WTC11 (cell line): ENCODE results near the gene AVL9. TPM values are rescaled to one million over a fixed set of nuclear protein-coding genes. Genes with fewer than 3 reads are reported as not detected.

Source experiments
- AFF4 ChIP-seq: sonication (generic); formaldehyde crosslinking; IDR thresholded peaks from 2 replicates; pipeline ENCODE4 v1.8.1; 2023; ENCODE audit warnings: mild to moderate bottlenecking, missing genetic modification reagents, borderline replicate concordance
- EMX1 ChIP-seq: fragments of 250-450 bp; sonication (Bioruptor Pico); IDR thresholded peaks from 2 replicates; pipeline ENCODE4 v1.8.0; 2021; ENCODE audit warnings: mild to moderate bottlenecking
- FOXP1 ChIP-seq: sonication (generic); formaldehyde crosslinking; IDR thresholded peaks from 2 replicates; pipeline ENCODE4 v1.8.0; 2022; ENCODE audit warnings: missing genetic modification reagents, mild to moderate bottlenecking, moderate library complexity, borderline replicate concordance
- GRHL2 ChIP-seq: fragments of 250-450 bp; sonication (Bioruptor Pico); IDR thresholded peaks from 2 replicates; pipeline ENCODE4 v1.8.0; 2022; ENCODE audit warnings: mild to moderate bottlenecking, moderate library complexity; ENCODE audit not compliant: insufficient replicate concordance, severe bottlenecking
- IRF1 ChIP-seq: sonication (generic); formaldehyde crosslinking; IDR thresholded peaks from 2 replicates; pipeline ENCODE4 v1.8.0; 2023; ENCODE audit warnings: missing genetic modification reagents
- JUN ChIP-seq: sonication (generic); formaldehyde crosslinking; IDR thresholded peaks from 2 replicates; pipeline ENCODE4 v1.8.0; 2023; ENCODE audit warnings: mild to moderate bottlenecking, missing genetic modification reagents
- KAT7 ChIP-seq: sonication (generic); formaldehyde crosslinking; IDR thresholded peaks from 2 replicates; pipeline ENCODE4 v1.8.1; 2023; ENCODE audit warnings: missing genetic modification reagents, mild to moderate bottlenecking, borderline replicate concordance
- NFATC4 ChIP-seq: fragments of 250-450 bp; sonication (Bioruptor Pico); IDR thresholded peaks from 2 replicates; pipeline ENCODE4 v1.9.0; 2021; ENCODE audit warnings: mild to moderate bottlenecking
- NR1H2 ChIP-seq: sonication (generic); formaldehyde crosslinking; IDR thresholded peaks from 2 replicates; pipeline ENCODE4 v1.9.0; 2021; ENCODE audit warnings: mild to moderate bottlenecking, moderate library complexity, missing genetic modification reagents
- SP1 ChIP-seq: sonication (generic); formaldehyde crosslinking; conservative IDR thresholded peaks from 2 replicates; pipeline ENCODE4 v1.8.1; 2022; ENCODE audit warnings: missing genetic modification reagents
- TEAD4 ChIP-seq: sonication (generic); formaldehyde crosslinking; IDR thresholded peaks from 2 replicates; pipeline ENCODE4 v1.8.0; 2022; ENCODE audit warnings: mild to moderate bottlenecking, missing genetic modification reagents
- USF1 ChIP-seq: sonication (generic); formaldehyde crosslinking; IDR thresholded peaks from 2 replicates; pipeline ENCODE4 v1.8.0; 2022; ENCODE audit warnings: mild to moderate bottlenecking, missing genetic modification reagents
- ZNF121 ChIP-seq: sonication (generic); formaldehyde crosslinking; IDR thresholded peaks from 2 replicates; pipeline ENCODE4 v1.8.0; 2023; ENCODE audit warnings: missing genetic modification reagents
- ZNF317 ChIP-seq: sonication (generic); formaldehyde crosslinking; IDR thresholded peaks from 2 replicates; pipeline ENCODE4 v1.8.1; 2023; ENCODE audit warnings: low read depth, mild to moderate bottlenecking, moderate library complexity, missing genetic modification reagents, borderline replicate concordance
- ZNF423 ChIP-seq: fragments of 250-450 bp; sonication (Bioruptor Pico); IDR thresholded peaks from 2 replicates; pipeline ENCODE4 v2.1.2; 2022; ENCODE audit warnings: mild to moderate bottlenecking, moderate library complexity
- ZNF425 ChIP-seq: fragments of 250-450 bp; sonication (Bioruptor Pico); conservative IDR thresholded peaks from 2 replicates; pipeline ENCODE4 v1.9.0; 2021; ENCODE audit warnings: mild to moderate bottlenecking
- total RNA-seq: library from RNA; stranded (reverse); gene quantifications from 3 replicates; pipeline ENCODE4 v1.2.3, GENCODE V29; 2021
- TF ChIP-seq, protein P1 (sequence below): sonication (generic); formaldehyde crosslinking; IDR thresholded peaks from 2 replicates; pipeline ENCODE4 v1.8.1; 2023; ENCODE audit warnings: mild to moderate bottlenecking, missing genetic modification reagents
- TF ChIP-seq, protein P2 (sequence below): sonication (generic); formaldehyde crosslinking; IDR thresholded peaks from 2 replicates; pipeline ENCODE4 v1.8.1; 2022; ENCODE audit warnings: mild to moderate bottlenecking, moderate library complexity, missing genetic modification reagents
- TF ChIP-seq, protein P3 (sequence below): sonication (generic); formaldehyde crosslinking; IDR thresholded peaks from 2 replicates; pipeline ENCODE4 v1.8.0; 2022; ENCODE audit warnings: mild to moderate bottlenecking, missing genetic modification reagents
- TF ChIP-seq, protein P4 (sequence below): fragments of 250-450 bp; sonication (Bioruptor Pico); IDR thresholded peaks from 2 replicates; pipeline ENCODE4 v1.9.0; 2021; ENCODE audit warnings: mild to moderate bottlenecking, borderline replicate concordance

Gene AVL9
- total RNA-seq, 1 experiment from 2014 or later = 55.6 TPM

- peak; percentile 84 for TF ChIP-seq IRF1 (CRISPR knock-in tag)
- 0 out of 2 replicates have a peak, but pooled peaks have one; percentile 16 for TF ChIP-seq TEAD4 (CRISPR knock-in tag)
- TF ChIP-seq, protein P1, sequence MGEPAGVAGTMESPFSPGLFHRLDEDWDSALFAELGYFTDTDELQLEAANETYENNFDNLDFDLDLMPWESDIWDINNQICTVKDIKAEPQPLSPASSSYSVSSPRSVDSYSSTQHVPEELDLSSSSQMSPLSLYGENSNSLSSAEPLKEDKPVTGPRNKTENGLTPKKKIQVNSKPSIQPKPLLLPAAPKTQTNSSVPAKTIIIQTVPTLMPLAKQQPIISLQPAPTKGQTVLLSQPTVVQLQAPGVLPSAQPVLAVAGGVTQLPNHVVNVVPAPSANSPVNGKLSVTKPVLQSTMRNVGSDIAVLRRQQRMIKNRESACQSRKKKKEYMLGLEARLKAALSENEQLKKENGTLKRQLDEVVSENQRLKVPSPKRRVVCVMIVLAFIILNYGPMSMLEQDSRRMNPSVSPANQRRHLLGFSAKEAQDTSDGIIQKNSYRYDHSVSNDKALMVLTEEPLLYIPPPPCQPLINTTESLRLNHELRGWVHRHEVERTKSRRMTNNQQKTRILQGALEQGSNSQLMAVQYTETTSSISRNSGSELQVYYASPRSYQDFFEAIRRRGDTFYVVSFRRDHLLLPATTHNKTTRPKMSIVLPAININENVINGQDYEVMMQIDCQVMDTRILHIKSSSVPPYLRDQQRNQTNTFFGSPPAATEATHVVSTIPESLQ (CRISPR knock-in tag) = peak; percentile 36; the same call in 1 of the 2 replicates
- TF ChIP-seq, protein P2, sequence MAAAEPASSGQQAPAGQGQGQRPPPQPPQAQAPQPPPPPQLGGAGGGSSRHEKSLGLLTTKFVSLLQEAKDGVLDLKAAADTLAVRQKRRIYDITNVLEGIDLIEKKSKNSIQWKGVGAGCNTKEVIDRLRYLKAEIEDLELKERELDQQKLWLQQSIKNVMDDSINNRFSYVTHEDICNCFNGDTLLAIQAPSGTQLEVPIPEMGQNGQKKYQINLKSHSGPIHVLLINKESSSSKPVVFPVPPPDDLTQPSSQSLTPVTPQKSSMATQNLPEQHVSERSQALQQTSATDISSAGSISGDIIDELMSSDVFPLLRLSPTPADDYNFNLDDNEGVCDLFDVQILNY (CRISPR knock-in tag) = peak; percentile 75
- peak; percentile 90 for TF ChIP-seq USF1
- peak; percentile 40; the same call in 1 of the 2 replicates for TF ChIP-seq ZNF121 (CRISPR knock-in tag)
- 0 out of 2 replicates have a peak, but pooled peaks have one; percentile 47 for TF ChIP-seq ZNF317
- no peak for TF ChIP-seq EMX1
- TF ChIP-seq NR1H2 (CRISPR knock-in tag) = no peak
- TF ChIP-seq, protein P3, sequence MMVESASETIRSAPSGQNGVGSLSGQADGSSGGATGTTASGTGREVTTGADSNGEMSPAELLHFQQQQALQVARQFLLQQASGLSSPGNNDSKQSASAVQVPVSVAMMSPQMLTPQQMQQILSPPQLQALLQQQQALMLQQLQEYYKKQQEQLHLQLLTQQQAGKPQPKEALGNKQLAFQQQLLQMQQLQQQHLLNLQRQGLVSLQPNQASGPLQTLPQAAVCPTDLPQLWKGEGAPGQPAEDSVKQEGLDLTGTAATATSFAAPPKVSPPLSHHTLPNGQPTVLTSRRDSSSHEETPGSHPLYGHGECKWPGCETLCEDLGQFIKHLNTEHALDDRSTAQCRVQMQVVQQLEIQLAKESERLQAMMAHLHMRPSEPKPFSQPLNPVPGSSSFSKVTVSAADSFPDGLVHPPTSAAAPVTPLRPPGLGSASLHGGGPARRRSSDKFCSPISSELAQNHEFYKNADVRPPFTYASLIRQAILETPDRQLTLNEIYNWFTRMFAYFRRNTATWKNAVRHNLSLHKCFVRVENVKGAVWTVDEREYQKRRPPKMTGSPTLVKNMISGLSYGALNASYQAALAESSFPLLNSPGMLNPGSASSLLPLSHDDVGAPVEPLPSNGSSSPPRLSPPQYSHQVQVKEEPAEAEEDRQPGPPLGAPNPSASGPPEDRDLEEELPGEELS (CRISPR knock-in tag) = peak; percentile 89; the same call in 1 of the 2 replicates
- TF ChIP-seq, protein P4, sequence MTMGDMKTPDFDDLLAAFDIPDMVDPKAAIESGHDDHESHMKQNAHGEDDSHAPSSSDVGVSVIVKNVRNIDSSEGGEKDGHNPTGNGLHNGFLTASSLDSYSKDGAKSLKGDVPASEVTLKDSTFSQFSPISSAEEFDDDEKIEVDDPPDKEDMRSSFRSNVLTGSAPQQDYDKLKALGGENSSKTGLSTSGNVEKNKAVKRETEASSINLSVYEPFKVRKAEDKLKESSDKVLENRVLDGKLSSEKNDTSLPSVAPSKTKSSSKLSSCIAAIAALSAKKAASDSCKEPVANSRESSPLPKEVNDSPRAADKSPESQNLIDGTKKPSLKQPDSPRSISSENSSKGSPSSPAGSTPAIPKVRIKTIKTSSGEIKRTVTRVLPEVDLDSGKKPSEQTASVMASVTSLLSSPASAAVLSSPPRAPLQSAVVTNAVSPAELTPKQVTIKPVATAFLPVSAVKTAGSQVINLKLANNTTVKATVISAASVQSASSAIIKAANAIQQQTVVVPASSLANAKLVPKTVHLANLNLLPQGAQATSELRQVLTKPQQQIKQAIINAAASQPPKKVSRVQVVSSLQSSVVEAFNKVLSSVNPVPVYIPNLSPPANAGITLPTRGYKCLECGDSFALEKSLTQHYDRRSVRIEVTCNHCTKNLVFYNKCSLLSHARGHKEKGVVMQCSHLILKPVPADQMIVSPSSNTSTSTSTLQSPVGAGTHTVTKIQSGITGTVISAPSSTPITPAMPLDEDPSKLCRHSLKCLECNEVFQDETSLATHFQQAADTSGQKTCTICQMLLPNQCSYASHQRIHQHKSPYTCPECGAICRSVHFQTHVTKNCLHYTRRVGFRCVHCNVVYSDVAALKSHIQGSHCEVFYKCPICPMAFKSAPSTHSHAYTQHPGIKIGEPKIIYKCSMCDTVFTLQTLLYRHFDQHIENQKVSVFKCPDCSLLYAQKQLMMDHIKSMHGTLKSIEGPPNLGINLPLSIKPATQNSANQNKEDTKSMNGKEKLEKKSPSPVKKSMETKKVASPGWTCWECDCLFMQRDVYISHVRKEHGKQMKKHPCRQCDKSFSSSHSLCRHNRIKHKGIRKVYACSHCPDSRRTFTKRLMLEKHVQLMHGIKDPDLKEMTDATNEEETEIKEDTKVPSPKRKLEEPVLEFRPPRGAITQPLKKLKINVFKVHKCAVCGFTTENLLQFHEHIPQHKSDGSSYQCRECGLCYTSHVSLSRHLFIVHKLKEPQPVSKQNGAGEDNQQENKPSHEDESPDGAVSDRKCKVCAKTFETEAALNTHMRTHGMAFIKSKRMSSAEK (CRISPR knock-in tag) = no peak
- TF ChIP-seq SP1 (CRISPR knock-in tag) = peak; percentile 81
- TF ChIP-seq KAT7 (CRISPR knock-in tag) = no peak; the same call in 1 of the 2 replicates
- TF ChIP-seq GRHL2 = no peak
- TF ChIP-seq FOXP1 (CRISPR knock-in tag) = peak; percentile 94
- no peak for TF ChIP-seq ZNF425 (CRISPR knock-in tag)
- TF ChIP-seq AFF4 = 0 out of 2 replicates have a peak, but pooled peaks have one; percentile 42
- no peak for TF ChIP-seq ZNF423
- no peak for TF ChIP-seq NFATC4 (CRISPR knock-in tag)
- TF ChIP-seq JUN (CRISPR knock-in tag) = peak; percentile 69; the same call in 1 of the 2 replicates
These were observed at the start of gene AVL9 (continued) for GRCh38 chr7:32495298-32496051.
